Measurements from ENCODE around the gene SELENON. TPM values are rescaled to one million over a fixed set of nuclear protein-coding genes. Genes with fewer than 3 reads are reported as not detected.

Gene SELENON
- total RNA-seq, 1 donor from 2014 or later: 24.9 TPM

GRCh38 chr1:25815208-25816111 lies 15.5 kb downstream of the SELENON start:
- no peaks in the 10 kb centered on the region for H3K27me3 ChIP-seq
- Mint-ChIP-seq H3K4me3 (no peak overlapping the region), H3K27me3 (ENCODE audit: insufficient read depth, low read depth) (peaks cover 5% of the 10 kb centered on the region), H3K36me3 (peaks cover 12% of the 10 kb centered on the region), H3K27ac (no peak overlapping the region), H3K9me3 (no peaks in the 10 kb centered on the region), H3K4me1 (peaks cover 18% of the 10 kb centered on the region)
- no peaks in the 10 kb centered on the region for H3K9me3 ChIP-seq (ENCODE audit: low read depth)
- H3K79me2 ChIP-seq (ENCODE audit: low read depth): peaks cover 7% of the 10 kb centered on the region
- H2AFZ ChIP-seq (replicated peaks): no peak overlapping the region
- H3F3A ChIP-seq (ENCODE audit: low read depth): peaks cover 20% of the 10 kb centered on the region
- TF ChIP-seq EZH2phosphoT487 (IDR thresholded peaks at IDR 0.05) (no peak), EZH2 (IDR thresholded peaks at IDR 0.05) (no peak), CTCF (IDR thresholded peaks at IDR 0.05) (no peak)
- DNase-seq (ENCODE audit: low spot score): no peak
- H4K20me1 ChIP-seq (ENCODE audit: low read depth): peaks cover 5% of the 10 kb centered on the region
- H3K9ac ChIP-seq: no peak overlapping the region
- H3K4me3 ChIP-seq: no peak overlapping the region
- H3K4me1 ChIP-seq: peaks cover 7% of the 10 kb centered on the region
- no peak overlapping the region for H3K4me2 ChIP-seq
- no peak overlapping the region for H3K27ac ChIP-seq
- H3K36me3 ChIP-seq: no peaks in the 10 kb centered on the region

DNA sequence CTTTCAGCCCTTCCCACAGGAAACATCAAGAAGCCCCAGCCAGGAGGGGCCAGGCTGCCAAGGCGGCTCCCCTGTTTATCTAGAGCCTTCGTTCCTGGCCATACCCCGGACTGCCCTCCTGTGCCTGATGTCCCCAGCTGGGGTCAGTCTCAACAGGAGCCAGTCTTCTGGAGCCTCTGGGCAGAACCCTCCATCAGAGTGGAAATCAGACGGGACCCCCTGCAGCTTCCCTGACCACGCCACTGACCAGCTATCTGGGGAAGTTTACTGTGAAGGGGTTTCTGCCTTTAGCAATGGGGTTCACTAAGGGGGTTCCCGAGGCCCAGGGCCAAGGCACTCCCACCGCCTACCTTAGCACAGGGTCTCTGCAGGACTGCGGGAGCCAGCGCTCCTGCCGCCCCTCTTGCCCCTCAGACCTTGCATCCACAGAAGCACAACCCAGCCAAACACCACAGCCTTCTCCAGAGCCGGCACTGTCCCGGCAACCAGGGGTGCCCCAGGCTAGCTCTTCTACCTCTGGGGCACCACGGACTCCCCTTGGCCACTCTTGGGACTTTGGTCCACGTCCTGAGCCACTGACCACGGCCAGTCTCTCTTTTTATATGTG lies 16.2 kb downstream of the SELENON start:
- Histone ChIP-seq H4K20me1 (ENCODE audit: low read depth) (peaks cover 10% of the 10 kb centered on the region), H3K27me3 (peaks cover 5% of the 10 kb centered on the region), H3K4me2 (no peak overlapping the region), H3K9ac (no peak overlapping the region), H3K79me2 (ENCODE audit: low read depth) (peaks cover 13% of the 10 kb centered on the region), H3K36me3 (no peaks in the 10 kb centered on the region), H3F3A (ENCODE audit: low read depth) (peaks cover 25% of the 10 kb centered on the region), H3K4me1 (peaks cover 10% of the 10 kb centered on the region), H3K27ac (no peak overlapping the region), H2AFZ (replicated peaks) (no peak overlapping the region), H3K9me3 (ENCODE audit: low read depth) (no peaks in the 10 kb centered on the region), H3K4me3 (no peak overlapping the region)
- H3K27me3 Mint-ChIP-seq (ENCODE audit: insufficient read depth, low read depth): peaks cover 11% of the 10 kb centered on the region
- no peak overlapping the region for H3K4me3 Mint-ChIP-seq
- no peak for DNase-seq (ENCODE audit: low spot score)
- H3K36me3 Mint-ChIP-seq: peaks cover 12% of the 10 kb centered on the region
- H3K4me1 Mint-ChIP-seq: peaks cover 22% of the 10 kb centered on the region
- H3K9me3 Mint-ChIP-seq: no peaks in the 10 kb centered on the region
- no peak overlapping the region for H3K27ac Mint-ChIP-seq
- TF ChIP-seq EZH2 (IDR thresholded peaks at IDR 0.05): no peak
- TF ChIP-seq CTCF (IDR thresholded peaks at IDR 0.05): no peak

DNA sequence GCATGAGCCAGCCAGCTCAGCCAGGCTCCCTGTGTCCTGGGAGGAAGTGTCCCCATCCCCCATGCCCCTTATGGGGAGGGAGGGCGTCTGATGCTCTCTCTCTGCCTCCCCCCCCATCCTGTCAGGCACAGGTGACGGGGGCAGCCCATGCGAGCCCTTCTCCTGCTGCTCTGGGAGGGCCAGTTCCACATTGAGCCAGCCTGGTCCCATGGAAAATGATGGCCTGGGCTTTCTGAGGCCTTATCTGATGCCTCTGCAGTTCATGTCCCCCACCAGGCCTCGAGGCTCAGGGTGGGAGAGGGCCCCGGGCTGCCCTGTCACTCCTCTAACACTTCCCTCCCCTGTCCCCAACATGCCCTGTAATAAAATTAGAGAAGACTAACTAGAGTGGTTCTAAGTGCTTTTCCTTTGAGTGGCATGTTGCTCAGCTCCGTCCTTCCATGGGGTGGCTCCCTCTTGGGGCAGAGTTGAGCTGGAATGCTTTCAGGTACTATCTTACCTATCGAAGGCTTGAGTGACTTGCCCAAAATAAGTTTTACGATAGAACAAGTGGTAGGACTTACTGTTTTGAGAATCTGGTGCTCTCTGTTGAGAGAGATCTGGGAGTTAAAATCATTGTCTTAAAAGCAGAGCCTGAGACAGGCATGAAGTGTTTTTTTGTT lies 18.0 kb downstream of the SELENON start:
- Histone ChIP-seq H4K20me1 (ENCODE audit: low read depth) (peaks cover 18% of the 10 kb centered on the region), H3K36me3 (no peaks in the 10 kb centered on the region), H3K27ac (no peak overlapping the region), H3F3A (ENCODE audit: low read depth) (peaks cover 25% of the 10 kb centered on the region), H2AFZ (replicated peaks) (no peak overlapping the region), H3K27me3 (peaks cover 5% of the 10 kb centered on the region), H3K9me3 (ENCODE audit: low read depth) (no peaks in the 10 kb centered on the region), H3K9ac (no peak overlapping the region), H3K4me1 (peaks cover 10% of the 10 kb centered on the region), H3K4me2 (peak overlapping the region; percentile 88), H3K4me3 (no peak overlapping the region), H3K79me2 (ENCODE audit: low read depth) (peaks cover 25% of the 10 kb centered on the region)
- peak; percentile 34 for TF ChIP-seq CTCF (IDR thresholded peaks at IDR 0.05)
- no peak for TF ChIP-seq EZH2phosphoT487 (IDR thresholded peaks at IDR 0.05)
- TF ChIP-seq EZH2 (IDR thresholded peaks at IDR 0.05): no peak
- H3K9me3 Mint-ChIP-seq: no peaks in the 10 kb centered on the region
- peaks cover 14% of the 10 kb centered on the region for H3K27me3 Mint-ChIP-seq (ENCODE audit: insufficient read depth, low read depth)
- H3K36me3 Mint-ChIP-seq: peaks cover 8% of the 10 kb centered on the region
- no peak for DNase-seq (ENCODE audit: low spot score)
- peaks cover 29% of the 10 kb centered on the region for H3K4me1 Mint-ChIP-seq
- H3K27ac Mint-ChIP-seq: peak overlapping the region; percentile 72
- H3K4me3 Mint-ChIP-seq: peak overlapping the region; percentile 99
